ENCODE data around the gene CA5A.

CA5A gene

DNA sequence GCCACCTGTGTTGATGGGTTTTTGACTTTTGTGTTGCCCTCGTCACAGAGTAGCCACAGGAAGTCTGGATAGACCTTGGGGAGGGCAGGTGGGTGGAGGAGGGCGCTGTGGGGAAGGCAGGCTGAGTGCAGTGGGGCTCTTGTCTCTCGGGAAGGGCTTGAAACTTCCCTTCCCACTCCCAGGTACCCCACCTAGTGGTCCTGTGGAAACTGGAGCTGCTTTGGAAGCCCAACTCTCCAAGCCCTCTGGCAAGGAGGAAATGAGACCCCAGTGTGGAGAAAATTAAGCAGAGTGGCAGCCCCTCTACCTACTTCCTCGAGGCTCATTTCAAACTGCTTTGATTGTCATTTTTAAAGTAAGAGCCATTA is 9.2 kb downstream of the CA5A start:
- Histone ChIP-seq H3K4me1 (ENCODE audit: control insufficient read depth in 1 of 2, insufficient read depth in 2 of 2, low read length in 2 of 2) (no peaks in the 10 kb centered on the region), H3K27ac (ENCODE audit: low read depth, low read length) (no peak overlapping the region), H3K9ac (ENCODE audit: low read depth in 1 of 2, low read length in 2 of 2) (no peak overlapping the region), H3K4me3 (ENCODE audit: low read depth in 1 of 2, low read length in 2 of 2) (no peak overlapping the region), H3K36me3 (ENCODE audit: control insufficient read depth in 1 of 2, insufficient read depth in 2 of 2, low read length in 2 of 2) (no peaks in the 10 kb centered on the region), H3K27me3 (ENCODE audit: control insufficient read depth in 1 of 2, insufficient read depth in 2 of 2, low read length in 2 of 2) (no peaks in the 10 kb centered on the region), H3K9me3 (ENCODE audit: control insufficient read depth in 1 of 2, low read length in 2 of 2) (no peaks in the 10 kb centered on the region)

DNA sequence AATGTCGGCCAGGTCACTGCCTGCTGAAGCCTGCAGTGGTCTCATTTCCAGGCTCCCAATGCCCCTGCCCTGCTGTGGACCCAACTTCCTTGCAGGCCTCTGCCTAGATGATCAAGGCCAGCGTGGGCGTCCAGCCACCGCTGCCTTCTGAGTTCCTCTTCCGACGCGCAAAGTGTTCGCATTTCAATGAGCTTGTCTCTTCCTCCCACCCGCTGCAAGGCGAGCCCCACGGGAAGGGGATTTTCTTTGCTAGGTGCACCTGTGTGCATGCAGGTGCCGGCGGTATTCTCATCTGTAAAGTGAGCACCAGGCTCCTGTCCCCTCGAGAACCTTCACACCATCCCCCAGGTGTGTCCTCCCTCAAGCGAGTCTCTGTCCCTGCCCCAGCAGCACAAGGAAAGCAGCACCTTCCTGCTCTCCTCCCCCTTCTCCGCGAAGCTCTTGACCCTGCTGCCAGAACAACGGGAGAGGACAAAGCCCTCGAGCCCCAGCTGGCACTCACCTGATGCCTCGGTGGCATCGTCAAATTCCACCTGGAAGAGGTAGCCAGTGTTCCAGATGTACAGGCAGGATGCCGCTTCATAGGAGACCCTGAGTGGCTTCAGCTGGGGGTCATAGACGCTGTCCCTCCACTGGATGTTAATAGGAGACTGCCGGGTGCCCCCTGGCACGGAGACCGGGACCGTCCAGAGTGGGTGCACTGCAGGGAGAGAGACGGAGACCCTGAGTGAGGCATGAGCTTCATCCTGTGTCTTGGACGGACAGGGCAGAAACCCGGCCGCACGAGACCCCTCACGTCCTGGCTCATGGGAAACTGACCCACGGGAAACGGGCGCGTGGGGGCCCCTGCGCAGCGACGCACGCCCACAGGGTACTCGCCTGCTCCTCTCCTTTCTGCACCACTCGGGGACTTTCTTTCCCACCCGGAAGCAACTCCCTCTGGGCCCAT is 9.8 kb downstream of the CA5A start:
- Histone ChIP-seq H3K9ac (ENCODE audit: low read depth in 1 of 2, low read length in 2 of 2) (no peak overlapping the region), H3K4me3 (ENCODE audit: low read depth in 1 of 2, low read length in 2 of 2) (no peak overlapping the region), H3K27ac (ENCODE audit: low read depth, low read length) (no peak overlapping the region), H3K27me3 (ENCODE audit: control insufficient read depth in 1 of 2, insufficient read depth in 2 of 2, low read length in 2 of 2) (no peaks in the 10 kb centered on the region), H3K36me3 (ENCODE audit: control insufficient read depth in 1 of 2, insufficient read depth in 2 of 2, low read length in 2 of 2) (no peaks in the 10 kb centered on the region), H3K4me1 (ENCODE audit: control insufficient read depth in 1 of 2, insufficient read depth in 2 of 2, low read length in 2 of 2) (no peaks in the 10 kb centered on the region), H3K9me3 (ENCODE audit: control insufficient read depth in 1 of 2, low read length in 2 of 2) (no peaks in the 10 kb centered on the region)

GRCh38 chr16:87924811-87925670 is 11.3 kb downstream of the CA5A start:
- H3K9me3 ChIP-seq (ENCODE audit: control insufficient read depth in 1 of 2, low read length in 2 of 2), result no peaks in the 10 kb centered on the region
- H3K9ac ChIP-seq (ENCODE audit: low read depth in 1 of 2, low read length in 2 of 2), result no peak overlapping the region
- H3K27me3 ChIP-seq (ENCODE audit: control insufficient read depth in 1 of 2, insufficient read depth in 2 of 2, low read length in 2 of 2), result no peaks in the 10 kb centered on the region
- H3K4me1 ChIP-seq (ENCODE audit: control insufficient read depth in 1 of 2, insufficient read depth in 2 of 2, low read length in 2 of 2), result no peaks in the 10 kb centered on the region
- H3K4me3 ChIP-seq (ENCODE audit: low read depth in 1 of 2, low read length in 2 of 2), result no peak overlapping the region
- H3K36me3 ChIP-seq (ENCODE audit: control insufficient read depth in 1 of 2, insufficient read depth in 2 of 2, low read length in 2 of 2), result no peaks in the 10 kb centered on the region
- H3K27ac ChIP-seq (ENCODE audit: low read depth, low read length), result no peak overlapping the region

GRCh38 chr16:87924041-87924810 is 12.1 kb downstream of the CA5A start:
- no peaks in the 10 kb centered on the region for H3K9me3 ChIP-seq (ENCODE audit: control insufficient read depth in 1 of 2, low read length in 2 of 2)
- H3K27ac ChIP-seq (ENCODE audit: low read depth, low read length), result no peak overlapping the region
- no peaks in the 10 kb centered on the region for H3K36me3 ChIP-seq (ENCODE audit: control insufficient read depth in 1 of 2, insufficient read depth in 2 of 2, low read length in 2 of 2)
- H3K4me3 ChIP-seq (ENCODE audit: low read depth in 1 of 2, low read length in 2 of 2), result no peak overlapping the region
- no peak overlapping the region for H3K9ac ChIP-seq (ENCODE audit: low read depth in 1 of 2, low read length in 2 of 2)
- H3K27me3 ChIP-seq (ENCODE audit: control insufficient read depth in 1 of 2, insufficient read depth in 2 of 2, low read length in 2 of 2), result no peaks in the 10 kb centered on the region
- H3K4me1 ChIP-seq (ENCODE audit: control insufficient read depth in 1 of 2, insufficient read depth in 2 of 2, low read length in 2 of 2), result no peaks in the 10 kb centered on the region

- H3K4me3 ChIP-seq (ENCODE audit: low read depth in 1 of 2, low read length in 2 of 2), result no peak overlapping the region
Observed at GRCh38 chr16:87922250-87922871, 14.0 kb downstream of the CA5A start.

DNA sequence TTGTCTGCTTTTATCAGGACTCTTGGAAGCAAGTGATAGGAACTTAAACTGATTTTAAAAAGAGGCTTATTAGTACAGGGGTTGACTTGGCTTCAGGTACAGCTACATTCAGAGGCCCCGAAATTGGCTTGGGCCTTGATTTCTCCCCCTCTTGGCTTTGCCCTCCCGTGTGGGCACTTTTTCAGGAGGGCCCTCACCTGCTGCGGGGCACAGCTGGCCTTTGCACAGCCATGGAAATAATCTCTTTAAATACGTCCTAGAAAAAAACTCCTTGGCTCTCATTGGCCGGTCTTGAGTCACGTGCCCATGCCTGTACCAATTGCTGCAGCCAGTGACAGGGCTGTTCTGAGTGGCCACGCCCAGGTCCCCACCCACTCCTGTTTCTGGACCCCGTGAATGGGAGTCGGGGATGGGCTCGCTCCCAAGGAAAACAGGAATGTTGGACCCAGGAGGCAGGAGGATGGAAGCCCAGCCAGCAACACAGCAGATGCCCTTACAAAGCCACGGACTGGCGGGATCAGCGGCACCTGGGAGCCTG is 15.0 kb downstream of the CA5A start:
- H3K27ac ChIP-seq (ENCODE audit: low read depth, low read length), result no peak overlapping the region
- peaks cover 0 to 5% of the 10 kb centered on the region in 2 donors for H3K4me1 ChIP-seq (ENCODE audit: control insufficient read depth in 1 of 2, insufficient read depth in 2 of 2, low read length in 2 of 2)
- H3K9me3 ChIP-seq (ENCODE audit: control insufficient read depth in 1 of 2, low read length in 2 of 2), result no peaks in the 10 kb centered on the region
- no peaks in the 10 kb centered on the region for H3K36me3 ChIP-seq (ENCODE audit: control insufficient read depth in 1 of 2, insufficient read depth in 2 of 2, low read length in 2 of 2)
- H3K27me3 ChIP-seq (ENCODE audit: control insufficient read depth in 1 of 2, insufficient read depth in 2 of 2, low read length in 2 of 2), result no peaks in the 10 kb centered on the region
- H3K9ac ChIP-seq (ENCODE audit: low read depth in 1 of 2, low read length in 2 of 2), result no peak overlapping the region
- H3K4me3 ChIP-seq (ENCODE audit: low read depth in 1 of 2, low read length in 2 of 2), result no peak overlapping the region

More at GRCh38 chr16:87922250-87922871, 14.0 kb downstream of the CA5A start:
- no peaks in the 10 kb centered on the region for H3K27me3 ChIP-seq (ENCODE audit: control insufficient read depth in 1 of 2, insufficient read depth in 2 of 2, low read length in 2 of 2)
- H3K9ac ChIP-seq (ENCODE audit: low read depth in 1 of 2, low read length in 2 of 2), result no peak overlapping the region
- no peaks in the 10 kb centered on the region for H3K36me3 ChIP-seq (ENCODE audit: control insufficient read depth in 1 of 2, insufficient read depth in 2 of 2, low read length in 2 of 2)
- peaks cover 0 to 5% of the 10 kb centered on the region in 2 donors for H3K4me1 ChIP-seq (ENCODE audit: control insufficient read depth in 1 of 2, insufficient read depth in 2 of 2, low read length in 2 of 2)
- no peak overlapping the region for H3K27ac ChIP-seq (ENCODE audit: low read depth, low read length)
- H3K9me3 ChIP-seq (ENCODE audit: control insufficient read depth in 1 of 2, low read length in 2 of 2), result no peaks in the 10 kb centered on the region

- no peaks in the 10 kb centered on the region for H3K36me3 ChIP-seq (ENCODE audit: control insufficient read depth in 1 of 2, insufficient read depth in 2 of 2, low read length in 2 of 2)
- no peak overlapping the region for H3K4me3 ChIP-seq (ENCODE audit: low read depth in 1 of 2, low read length in 2 of 2)
- no peaks in the 10 kb centered on the region for H3K9me3 ChIP-seq (ENCODE audit: control insufficient read depth in 1 of 2, low read length in 2 of 2)
- no peaks in the 10 kb centered on the region for H3K27me3 ChIP-seq (ENCODE audit: control insufficient read depth in 1 of 2, insufficient read depth in 2 of 2, low read length in 2 of 2)
- H3K27ac ChIP-seq (ENCODE audit: low read depth, low read length), result no peak overlapping the region
- no peak overlapping the region for H3K9ac ChIP-seq (ENCODE audit: low read depth in 1 of 2, low read length in 2 of 2)
- peaks cover 0 to 5% of the 10 kb centered on the region in 2 donors for H3K4me1 ChIP-seq (ENCODE audit: control insufficient read depth in 1 of 2, insufficient read depth in 2 of 2, low read length in 2 of 2)
Observed at GRCh38 chr16:87919681-87919994, 16.7 kb downstream of the CA5A start.

GRCh38 chr16:87918866-87919680 is 17.3 kb downstream of the CA5A start:
- Histone ChIP-seq H3K36me3 (ENCODE audit: control insufficient read depth in 1 of 2, insufficient read depth in 2 of 2, low read length in 2 of 2) (no peaks in the 10 kb centered on the region), H3K4me1 (ENCODE audit: control insufficient read depth in 1 of 2, insufficient read depth in 2 of 2, low read length in 2 of 2) (peaks cover 0 to 5% of the 10 kb centered on the region in 2 donors), H3K27ac (ENCODE audit: low read depth, low read length) (no peak overlapping the region)

GRCh38 chr16:87918338-87918737 is 18.0 kb downstream of the CA5A start:
- H3K36me3 ChIP-seq (ENCODE audit: control insufficient read depth in 1 of 2, insufficient read depth in 2 of 2, low read length in 2 of 2), result no peaks in the 10 kb centered on the region
- H3K9ac ChIP-seq (ENCODE audit: low read depth in 1 of 2, low read length in 2 of 2), result no peak overlapping the region
- peaks cover 0 to 5% of the 10 kb centered on the region in 2 donors for H3K4me1 ChIP-seq (ENCODE audit: control insufficient read depth in 1 of 2, insufficient read depth in 2 of 2, low read length in 2 of 2)
- no peaks in the 10 kb centered on the region for H3K9me3 ChIP-seq (ENCODE audit: control insufficient read depth in 1 of 2, low read length in 2 of 2)
- H3K27me3 ChIP-seq (ENCODE audit: control insufficient read depth in 1 of 2, insufficient read depth in 2 of 2, low read length in 2 of 2), result no peaks in the 10 kb centered on the region
- H3K4me3 ChIP-seq (ENCODE audit: low read depth in 1 of 2, low read length in 2 of 2), result no peak overlapping the region
- no peak overlapping the region for H3K27ac ChIP-seq (ENCODE audit: low read depth, low read length)

More at GRCh38 chr16:87918866-87919680, 17.3 kb downstream of the CA5A start:
- no peaks in the 10 kb centered on the region for H3K9me3 ChIP-seq (ENCODE audit: control insufficient read depth in 1 of 2, low read length in 2 of 2)
- no peaks in the 10 kb centered on the region for H3K27me3 ChIP-seq (ENCODE audit: control insufficient read depth in 1 of 2, insufficient read depth in 2 of 2, low read length in 2 of 2)
- no peak overlapping the region for H3K9ac ChIP-seq (ENCODE audit: low read depth in 1 of 2, low read length in 2 of 2)
- no peak overlapping the region for H3K4me3 ChIP-seq (ENCODE audit: low read depth in 1 of 2, low read length in 2 of 2)
